Neural progenitor cell (in vitro differentiated cells): ENCODE results near the gene KIAA0232.

Source experiments
- CTCF ChIP-seq: fragments of 200-600 bp; sonication (generic); IDR thresholded peaks from 2 replicates; pipeline ENCODE4 v1.5.1; 2017; ENCODE audit warnings: antibody characterized with exemption, mild to moderate bottlenecking
- EZH2 ChIP-seq: fragments of 200-600 bp; sonication (generic); IDR thresholded peaks from 2 replicates; pipeline ENCODE4 v1.6.1; 2017; ENCODE audit warnings: antibody characterized with exemption, mild to moderate bottlenecking, moderate library complexity

- no peak for TF ChIP-seq CTCF
- no peak for TF ChIP-seq EZH2
Observed at GRCh38 chr4:6926681-6927478, 144.4 kb downstream of the KIAA0232 start.
